ENCODE results near the gene ZFTA.

ZFTA gene

GRCh38 chr11:63756919-63757761 lies 11.4 kb downstream of the ZFTA start:
- no peak for DNase-seq (ENCODE audit: low read depth in 1 of 2, low spot score in 1 of 2)

GRCh38 chr11:63749624-63750023 lies 19.0 kb downstream of the ZFTA start:
- DNase-seq (ENCODE audit: low read depth in 1 of 2, low spot score in 1 of 2): no peak

GRCh38 chr11:63747011-63747410 lies 21.6 kb downstream of the ZFTA start:
- DNase-seq (ENCODE audit: low read depth in 1 of 2, low spot score in 1 of 2): no peak

- no peak for DNase-seq (ENCODE audit: low read depth in 1 of 2, low spot score in 1 of 2)
These were observed 23.0 kb downstream of the ZFTA start for GRCh38 chr11:63745304-63746170.

- peak; percentile 23 to 43 for DNase-seq (ENCODE audit: low read depth in 1 of 2, low spot score in 1 of 2)
These were observed 29.7 kb downstream of the ZFTA start for GRCh38 chr11:63738720-63739360.

- no peak for DNase-seq (ENCODE audit: low read depth in 1 of 2, low spot score in 1 of 2)
These were observed 30.9 kb downstream of the ZFTA start for GRCh38 chr11:63737718-63738117.

DNA sequence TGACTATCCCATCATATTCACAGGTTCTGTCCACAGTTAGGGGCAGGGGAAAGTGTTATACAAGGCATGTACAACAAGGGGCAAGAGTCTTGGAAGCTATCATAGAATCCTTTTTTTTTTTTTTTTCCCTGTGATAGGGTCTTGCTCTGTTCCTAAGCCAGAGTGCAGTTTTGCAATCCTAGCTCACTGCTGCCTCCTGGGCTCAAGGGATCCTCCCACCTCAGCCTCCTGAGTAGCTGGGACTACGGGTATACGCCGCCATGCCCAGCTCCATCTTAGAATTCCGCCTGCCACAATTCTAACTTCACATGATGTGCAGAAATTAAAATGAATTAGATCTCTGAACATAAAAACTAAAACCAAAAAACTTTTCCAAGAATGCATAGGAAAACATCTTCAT lies 31.7 kb downstream of the ZFTA start:
- DNase-seq (ENCODE audit: low read depth in 1 of 2, low spot score in 1 of 2): no peak

GRCh38 chr11:63729326-63729725 lies 39.2 kb downstream of the ZFTA start:
- DNase-seq (ENCODE audit: low read depth in 1 of 2, low spot score in 1 of 2): no peak

DNA sequence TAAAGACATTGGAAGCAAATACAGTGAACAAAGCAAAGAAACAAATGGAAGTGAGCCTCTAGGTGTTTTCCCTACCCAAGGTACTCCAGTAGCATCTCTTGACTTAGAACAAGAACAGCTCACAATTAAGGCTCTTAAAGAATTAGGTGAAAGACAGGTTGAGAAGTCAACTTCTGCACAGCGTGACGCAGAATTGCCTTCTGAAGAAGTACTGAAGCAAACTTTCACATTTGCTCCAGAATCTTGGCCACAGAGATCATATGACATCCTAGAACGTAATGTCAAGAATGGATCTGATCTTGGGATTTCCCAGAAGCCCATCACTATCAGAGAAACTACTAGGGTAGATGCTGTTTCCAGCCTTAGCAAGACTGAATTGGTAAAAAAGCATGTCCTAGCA lies 48.0 kb downstream of the ZFTA start:
- no peak for DNase-seq (ENCODE audit: low read depth in 1 of 2, low spot score in 1 of 2)

GRCh38 chr11:63719987-63720386 lies 48.6 kb downstream of the ZFTA start:
- DNase-seq (ENCODE audit: low read depth in 1 of 2, low spot score in 1 of 2): no peak

- DNase-seq (ENCODE audit: low read depth in 1 of 2, low spot score in 1 of 2): no peak
These were observed 49.6 kb downstream of the ZFTA start for GRCh38 chr11:63719001-63719400.

Measured in stimulated activated CD4-positive, alpha-beta T cell treated with anti-CD3 and anti-CD28 coated beads, Interleukin-15, amount 100 ng/mL, for 1 hour (primary cell).